Uterus (tissue), 4 donors: ENCODE data around the gene SVEP1. TPM values are rescaled to one million over a fixed set of nuclear protein-coding genes. Genes with fewer than 3 reads are reported as not detected.
"Not testable (repeated sequence)": the region's sequence is repeated elsewhere in the genome, so short reads cannot be mapped to it uniquely, and the experiment has no call there.

Source experiments
- DNase-seq, 2 donors: peaks; one replicate each; pipeline ENCODE4 v3.0.0-alpha.2; 2019 to 2020
- H3K27ac ChIP-seq, 2 donors: fragments of 200-600 bp; sonication (generic); 1 replicate in 1 of 2; 2 replicates in 1 of 2; pipeline ENCODE4 v1.5.1; 2016 to 2018
- H3K27me3 ChIP-seq, 2 donors: fragments of 200-600 bp; sonication (generic); one replicate each; pipeline ENCODE4 v1.5.1; 2018 to 2019; ENCODE audit warnings: control low read depth in 1 of 2
- H3K36me3 ChIP-seq, 2 donors: fragments of 200-600 bp; sonication (generic); one replicate each; pipeline ENCODE4 v1.5.1; 2019; ENCODE audit warnings: control low read depth in 1 of 2
- H3K4me1 ChIP-seq, 2 donors: fragments of 200-600 bp; sonication (generic); one replicate each; pipeline ENCODE4 v1.5.1; 2018 to 2019; ENCODE audit warnings: control low read depth in 1 of 2
- H3K4me3 ChIP-seq, 2 donors: fragments of 200-600 bp; sonication (generic); 1 replicate in 1 of 2; 2 replicates in 1 of 2; pipeline ENCODE4 v1.5.1; 2018 to 2019; ENCODE audit warnings: mild to moderate bottlenecking in 1 of 2
- H3K9me3 ChIP-seq, 2 donors: fragments of 200-600 bp; sonication (generic); one replicate each; pipeline ENCODE4 v1.5.1; 2019; ENCODE audit warnings: control low read depth in 1 of 2
- CTCF ChIP-seq, 4 experiments: fragments of 200-600 bp in 2 of 4; fragments of 450-650 bp in 2 of 4; sonication (generic) in 2 of 4; IDR thresholded peaks; one replicate each; pipeline ENCODE4 v1.5.1; 2016 to 2019; ENCODE audit warnings: antibody characterized with exemption in 4 of 4, mild to moderate bottlenecking in 2 of 4, moderate library complexity in 1 of 4
- POLR2A ChIP-seq, 2 donors: fragments of 450-650 bp; IDR thresholded peaks; one replicate each; pipeline ENCODE4 v1.6.1; 2016; ENCODE audit warnings: antibody characterized with exemption in 2 of 2, mild to moderate bottlenecking in 1 of 2, moderate library complexity in 1 of 2
- intact Hi-C: fragments of 100-400 bp; cut with DNase I; formaldehyde crosslinking; loops from one replicate; pipeline ENCODE4 v1.15.1; 2023; ENCODE audit warnings: low total_unique reads
- total RNA-seq, 4 donors: library from RNA; depleted of rRNA in 3 of 4; stranded (reverse); fragments of >200 nt in 3 of 4; gene quantifications; one replicate each; pipeline versions ENCODE4 v1.1.0 to v1.2.4, GENCODE V29; 2014 to 2023
- donor health status: DM: yes; HTN: yes; CAD: no.

The SVEP1 gene
- total RNA-seq, 4 donors from 2014 or later = 47.9 to 63.5 (median 58.0) TPM

DNA sequence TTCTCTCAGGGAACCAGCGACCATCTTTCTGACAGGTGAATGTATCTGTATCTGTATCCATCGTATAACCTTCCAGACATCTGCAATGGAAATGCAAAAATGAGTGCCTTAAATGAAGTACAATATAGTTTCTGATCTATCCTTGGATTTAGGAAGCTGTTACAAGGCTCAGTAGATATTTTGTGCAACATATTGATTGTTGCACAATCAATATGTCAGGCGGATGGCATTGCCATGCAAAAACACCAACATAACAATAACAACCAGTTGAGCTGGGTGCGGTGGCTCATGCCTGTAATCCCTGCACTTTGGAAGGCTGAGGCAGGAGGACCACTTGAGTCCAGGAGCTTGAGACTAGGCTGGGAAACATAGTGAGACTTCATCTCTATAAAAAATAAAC is 175.1 kb downstream of the SVEP1 start:
- Histone ChIP-seq H3K27me3 (no peaks in the 10 kb centered on the region), H3K36me3 (no peaks in the 10 kb centered on the region), H3K27ac (no peak overlapping the region), H3K4me3 (no peak overlapping the region), H3K9me3 (no peaks in the 10 kb centered on the region), H3K4me1 (no peaks in the 10 kb centered on the region)
- no peak for DNase-seq
- TF ChIP-seq CTCF (IDR thresholded peaks at IDR 0.05) (no peak), POLR2A (IDR thresholded peaks at IDR 0.05) (no peak)
- intact Hi-C loops = no loop called here

- intact Hi-C loops = no loop called here
- TF ChIP-seq POLR2A (IDR thresholded peaks at IDR 0.05) (no peak), CTCF (IDR thresholded peaks at IDR 0.05) (no peak)
- Histone ChIP-seq H3K27ac (no peak overlapping the region), H3K9me3 (no peaks in the 10 kb centered on the region), H3K4me1 (no peaks in the 10 kb centered on the region), H3K27me3 (no peaks in the 10 kb centered on the region), H3K36me3 (no peaks in the 10 kb centered on the region), H3K4me3 (no peak overlapping the region)
- DNase-seq = no peak
Measured at GRCh38 chr9:110399983-110400382, 179.6 kb downstream of the SVEP1 start.

DNA sequence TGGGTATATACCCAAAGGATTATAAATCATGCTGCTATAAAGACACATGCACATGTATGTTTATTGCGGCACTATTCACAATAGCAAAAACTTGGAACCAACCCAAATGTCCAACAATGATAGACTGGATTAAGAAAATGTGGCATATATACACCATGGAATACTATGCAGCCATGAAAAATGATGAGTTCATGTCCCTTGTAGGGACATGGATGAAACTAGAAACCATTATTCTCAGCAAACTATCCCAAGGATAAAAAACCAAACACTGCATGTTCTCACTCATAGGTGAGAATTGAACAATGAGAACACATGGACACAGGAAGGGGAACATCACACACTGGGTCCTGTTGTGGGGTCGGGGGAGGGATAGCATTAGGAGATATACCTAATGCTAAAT is 180.5 kb downstream of the SVEP1 start:
- intact Hi-C loops, H3K4me3 ChIP-seq, H3K36me3 ChIP-seq, H3K4me1 ChIP-seq, H3K9me3 ChIP-seq, H3K27me3 ChIP-seq, DNase-seq, H3K27ac ChIP-seq: not testable (repeated sequence)

GRCh38 chr9:110391826-110392485 is 187.6 kb downstream of the SVEP1 start:
- TF ChIP-seq CTCF (IDR thresholded peaks at IDR 0.05) (no peak), POLR2A (IDR thresholded peaks at IDR 0.05) (no peak)
- Histone ChIP-seq H3K9me3 (no peaks in the 10 kb centered on the region), H3K36me3 (no peaks in the 10 kb centered on the region), H3K4me1 (no peaks in the 10 kb centered on the region), H3K27ac (no peak overlapping the region), H3K27me3 (no peaks in the 10 kb centered on the region), H3K4me3 (no peak overlapping the region)
- intact Hi-C loops = no loop called here
- DNase-seq = no peak

GRCh38 chr9:110389148-110389750 is 190.3 kb downstream of the SVEP1 start:
- no peak overlapping the region for H3K27ac ChIP-seq
- no peaks in the 10 kb centered on the region for H3K27me3 ChIP-seq
- H3K9me3 ChIP-seq = no peaks in the 10 kb centered on the region
- intact Hi-C loops = no loop called here
- no peaks in the 10 kb centered on the region for H3K4me1 ChIP-seq
- DNase-seq = no peak
- no peak for TF ChIP-seq CTCF (IDR thresholded peaks at IDR 0.05)
- no peak for TF ChIP-seq POLR2A (IDR thresholded peaks at IDR 0.05)
- no peaks in the 10 kb centered on the region for H3K36me3 ChIP-seq
- no peak overlapping the region for H3K4me3 ChIP-seq
